ENCODE measurements around the gene SP4. TPM values are rescaled to one million over a fixed set of nuclear protein-coding genes. Genes with fewer than 3 reads are reported as not detected.

Gene SP4
- total RNA-seq, 2 donors from 2014 or later = 12.7 to 16.8 TPM

DNA sequence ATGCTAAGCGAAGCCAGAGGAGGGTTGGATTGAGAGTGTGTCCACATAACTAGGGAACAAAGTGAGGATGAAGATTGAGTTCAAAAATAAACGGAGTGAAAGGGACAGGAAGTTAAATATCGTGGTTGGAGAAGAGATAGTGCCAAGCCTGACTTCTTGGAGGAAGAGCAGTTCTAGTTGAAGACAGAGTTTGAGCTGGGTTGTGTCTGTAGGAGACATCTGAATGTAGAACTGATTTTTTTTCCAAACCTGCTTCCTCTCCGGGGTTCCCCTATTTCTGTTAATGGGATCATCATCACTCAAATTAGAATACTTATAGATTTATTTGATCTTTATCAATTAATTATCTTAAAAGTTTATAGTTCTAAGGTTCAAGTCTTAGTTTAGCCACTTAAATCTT lies 35.6 kb downstream of the SP4 start:
- Histone ChIP-seq H3K36me3 (ENCODE audit: control insufficient read depth, insufficient read depth, low read length) (no peaks in the 10 kb centered on the region), H3K9ac (ENCODE audit: extremely low read depth, low read length, poor library complexity, severe bottlenecking) (no peak overlapping the region), H3K4me1 (ENCODE audit: control insufficient read depth, insufficient read depth, low read length) (no peaks in the 10 kb centered on the region), H3K27me3 (ENCODE audit: control insufficient read depth, insufficient read depth, low read length, poor library complexity, severe bottlenecking) (no peaks in the 10 kb centered on the region), H3K27ac (ENCODE audit: low read depth, low read length) (no peak overlapping the region), H3K9me3 (ENCODE audit: control insufficient read depth, low read length) (peaks cover 11% of the 10 kb centered on the region), H3K4me3 (ENCODE audit: low read length) (no peak overlapping the region)
- 92% methylated on average over 3 of the region's 4 CpGs for WGBS, 2 experiments (ENCODE audit: insufficient coverage in 1 of 2, insufficient read length in 1 of 2)
- no peak for DNase-seq
- Mint-ChIP-seq H3K36me3 (ENCODE audit: low read depth) (peaks cover 44% of the 10 kb centered on the region), H3K9me3 (peaks cover 21% of the 10 kb centered on the region), H3K27me3 (ENCODE audit: insufficient read depth) (no peaks in the 10 kb centered on the region), H3K4me1 (no peaks in the 10 kb centered on the region), H3K27ac (no peak overlapping the region), H3K4me3 (no peak overlapping the region)
- TF ChIP-seq, protein P1, sequence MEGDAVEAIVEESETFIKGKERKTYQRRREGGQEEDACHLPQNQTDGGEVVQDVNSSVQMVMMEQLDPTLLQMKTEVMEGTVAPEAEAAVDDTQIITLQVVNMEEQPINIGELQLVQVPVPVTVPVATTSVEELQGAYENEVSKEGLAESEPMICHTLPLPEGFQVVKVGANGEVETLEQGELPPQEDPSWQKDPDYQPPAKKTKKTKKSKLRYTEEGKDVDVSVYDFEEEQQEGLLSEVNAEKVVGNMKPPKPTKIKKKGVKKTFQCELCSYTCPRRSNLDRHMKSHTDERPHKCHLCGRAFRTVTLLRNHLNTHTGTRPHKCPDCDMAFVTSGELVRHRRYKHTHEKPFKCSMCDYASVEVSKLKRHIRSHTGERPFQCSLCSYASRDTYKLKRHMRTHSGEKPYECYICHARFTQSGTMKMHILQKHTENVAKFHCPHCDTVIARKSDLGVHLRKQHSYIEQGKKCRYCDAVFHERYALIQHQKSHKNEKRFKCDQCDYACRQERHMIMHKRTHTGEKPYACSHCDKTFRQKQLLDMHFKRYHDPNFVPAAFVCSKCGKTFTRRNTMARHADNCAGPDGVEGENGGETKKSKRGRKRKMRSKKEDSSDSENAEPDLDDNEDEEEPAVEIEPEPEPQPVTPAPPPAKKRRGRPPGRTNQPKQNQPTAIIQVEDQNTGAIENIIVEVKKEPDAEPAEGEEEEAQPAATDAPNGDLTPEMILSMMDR (conservative IDR thresholded peaks at IDR 0.05) = no peak

DNA sequence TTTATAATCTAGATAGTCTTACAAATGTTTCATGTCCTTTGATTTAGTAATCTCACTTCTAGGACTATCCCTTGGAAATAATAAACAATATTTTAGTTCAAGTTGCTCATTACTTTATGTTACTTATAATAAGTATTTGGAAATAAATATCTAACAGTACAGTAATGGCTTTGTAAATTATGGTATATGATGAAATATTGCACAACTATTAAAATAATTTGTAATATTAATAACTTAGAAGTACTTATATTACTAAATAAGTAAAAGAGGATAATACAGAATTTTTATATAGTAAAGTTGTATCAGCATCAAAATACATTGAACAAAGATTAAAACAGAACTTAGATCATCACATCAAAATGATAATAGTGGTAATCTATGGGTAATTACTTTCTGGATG lies 41.1 kb downstream of the SP4 start:
- no peaks in the 10 kb centered on the region for H3K4me1 ChIP-seq (ENCODE audit: control insufficient read depth, insufficient read depth, low read length)
- Mint-ChIP-seq H3K9me3 (no peaks in the 10 kb centered on the region), H3K27ac (no peak overlapping the region), H3K27me3 (ENCODE audit: insufficient read depth) (no peaks in the 10 kb centered on the region), H3K36me3 (ENCODE audit: low read depth) (peaks cover 10% of the 10 kb centered on the region), H3K4me1 (no peaks in the 10 kb centered on the region), H3K4me3 (no peak overlapping the region)
- H3K36me3 ChIP-seq (ENCODE audit: control insufficient read depth, insufficient read depth, low read length) = no peaks in the 10 kb centered on the region
- TF ChIP-seq, protein P1 (conservative IDR thresholded peaks at IDR 0.05) = no peak
- H3K4me3 ChIP-seq (ENCODE audit: low read length) = no peak overlapping the region
- DNase-seq = no peak
- H3K27ac ChIP-seq (ENCODE audit: low read depth, low read length) = no peak overlapping the region
- no peaks in the 10 kb centered on the region for H3K27me3 ChIP-seq (ENCODE audit: control insufficient read depth, insufficient read depth, low read length, poor library complexity, severe bottlenecking)
- no peak overlapping the region for H3K9ac ChIP-seq (ENCODE audit: extremely low read depth, low read length, poor library complexity, severe bottlenecking)
- no peaks in the 10 kb centered on the region for H3K9me3 ChIP-seq (ENCODE audit: control insufficient read depth, low read length)

DNA sequence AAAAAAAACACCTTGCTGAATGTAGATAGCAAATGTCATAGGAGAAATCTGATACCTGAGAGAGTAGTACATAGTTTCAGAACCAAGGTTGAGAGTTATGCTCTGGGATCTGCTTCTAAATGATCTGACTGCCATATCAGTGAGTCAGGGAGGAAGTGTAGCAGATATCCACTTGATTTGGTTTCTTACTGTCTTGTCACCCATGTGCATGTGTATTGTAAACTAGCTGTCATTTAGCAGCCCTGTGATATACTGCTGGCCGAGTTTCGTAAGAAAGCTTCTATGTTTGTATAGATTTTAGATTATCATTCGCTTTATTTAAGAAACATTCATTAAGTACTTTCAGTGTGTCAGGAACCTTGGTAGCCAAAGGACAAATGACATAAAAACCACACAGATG lies 42.0 kb downstream of the SP4 start:
- H3K4me3 ChIP-seq (ENCODE audit: low read length) = no peak overlapping the region
- Mint-ChIP-seq H3K27ac (no peak overlapping the region), H3K4me1 (no peaks in the 10 kb centered on the region), H3K36me3 (ENCODE audit: low read depth) (peaks cover 8% of the 10 kb centered on the region), H3K4me3 (no peak overlapping the region), H3K9me3 (no peaks in the 10 kb centered on the region), H3K27me3 (ENCODE audit: insufficient read depth) (no peaks in the 10 kb centered on the region)
- H3K27ac ChIP-seq (ENCODE audit: low read depth, low read length) = no peak overlapping the region
- no peaks in the 10 kb centered on the region for H3K9me3 ChIP-seq (ENCODE audit: control insufficient read depth, low read length)
- DNase-seq = no peak
- TF ChIP-seq, protein P1 (conservative IDR thresholded peaks at IDR 0.05) = no peak
- H3K27me3 ChIP-seq (ENCODE audit: control insufficient read depth, insufficient read depth, low read length, poor library complexity, severe bottlenecking) = no peaks in the 10 kb centered on the region
- WGBS, 2 experiments (ENCODE audit: insufficient coverage in 1 of 2, insufficient read length in 1 of 2) = 93% methylated on average over 3 of the region's 3 CpGs; no CpG with 5 or more reads in 1 of the 2 experiments
- H3K9ac ChIP-seq (ENCODE audit: extremely low read depth, low read length, poor library complexity, severe bottlenecking) = no peak overlapping the region
- H3K36me3 ChIP-seq (ENCODE audit: control insufficient read depth, insufficient read depth, low read length) = no peaks in the 10 kb centered on the region
- H3K4me1 ChIP-seq (ENCODE audit: control insufficient read depth, insufficient read depth, low read length) = no peaks in the 10 kb centered on the region
